Esophagus (tissue), 2 donors: ENCODE results near the gene DNAJC15. TPM values are rescaled to one million over a fixed set of nuclear protein-coding genes. Genes with fewer than 3 reads are reported as not detected.

Source experiments
- H3K27ac ChIP-seq, 2 donors: one replicate each; pipeline ENCODE4 v1.5.1; 2013; ENCODE audit warnings: low read depth in 2 of 2, mild to moderate bottlenecking in 2 of 2, inconsistent platforms in 1 of 2, low read length in 1 of 2, moderate library complexity in 1 of 2
- H3K27me3 ChIP-seq, 2 donors: one replicate each; pipeline ENCODE4 v1.6.1; 2013; ENCODE audit warnings: low read length in 2 of 2, control low read depth in 1 of 2, mild to moderate bottlenecking in 1 of 2; ENCODE audit not compliant: insufficient read depth in 2 of 2, control insufficient read depth in 1 of 2
- H3K36me3 ChIP-seq, 2 donors: one replicate each; pipeline ENCODE4 v1.6.1; 2013; ENCODE audit warnings: low read length in 1 of 2; ENCODE audit not compliant: control insufficient read depth in 2 of 2, insufficient read depth in 2 of 2
- H3K4me1 ChIP-seq, 2 donors: one replicate each; pipeline ENCODE4 v1.6.1; 2013; ENCODE audit warnings: low read length in 1 of 2; ENCODE audit not compliant: control insufficient read depth in 2 of 2, insufficient read depth in 2 of 2
- H3K4me3 ChIP-seq, 2 donors: one replicate each; pipeline ENCODE4 v1.5.1; 2013; ENCODE audit warnings: low read length in 2 of 2, mild to moderate bottlenecking in 2 of 2, low read depth in 1 of 2, moderate library complexity in 1 of 2
- H3K9me3 ChIP-seq, 2 donors: one replicate each; pipeline ENCODE4 v1.6.1; 2013; ENCODE audit warnings: mild to moderate bottlenecking in 2 of 2, low read depth in 1 of 2, low read length in 1 of 2, moderate library complexity in 1 of 2; ENCODE audit not compliant: control insufficient read depth in 2 of 2, insufficient read depth in 1 of 2
- WGBS, 2 donors: extraction: QIAGEN DNeasy Blood & Tissue Kit; methylation state at CpG; one replicate each; pipeline ENCODE4 v1.1.7; 2013; 5-methylcytosine and 5-hydroxymethylcytosine counted together
- polyA plus RNA-seq, 2 donors: library from polyadenylated mRNA; stranded (reverse); fragments of 200-250 nt; gene quantifications; one replicate each; pipeline ENCODE4 v1.2.3, GENCODE V29; 2013
- donor health status: healthy with polysubstance abuse.
- donor health status: Bipolar disorder and iron deficiency.

DNAJC15 gene
- polyA plus RNA-seq, 2 donors = 8.6 to 13.6 TPM

DNA sequence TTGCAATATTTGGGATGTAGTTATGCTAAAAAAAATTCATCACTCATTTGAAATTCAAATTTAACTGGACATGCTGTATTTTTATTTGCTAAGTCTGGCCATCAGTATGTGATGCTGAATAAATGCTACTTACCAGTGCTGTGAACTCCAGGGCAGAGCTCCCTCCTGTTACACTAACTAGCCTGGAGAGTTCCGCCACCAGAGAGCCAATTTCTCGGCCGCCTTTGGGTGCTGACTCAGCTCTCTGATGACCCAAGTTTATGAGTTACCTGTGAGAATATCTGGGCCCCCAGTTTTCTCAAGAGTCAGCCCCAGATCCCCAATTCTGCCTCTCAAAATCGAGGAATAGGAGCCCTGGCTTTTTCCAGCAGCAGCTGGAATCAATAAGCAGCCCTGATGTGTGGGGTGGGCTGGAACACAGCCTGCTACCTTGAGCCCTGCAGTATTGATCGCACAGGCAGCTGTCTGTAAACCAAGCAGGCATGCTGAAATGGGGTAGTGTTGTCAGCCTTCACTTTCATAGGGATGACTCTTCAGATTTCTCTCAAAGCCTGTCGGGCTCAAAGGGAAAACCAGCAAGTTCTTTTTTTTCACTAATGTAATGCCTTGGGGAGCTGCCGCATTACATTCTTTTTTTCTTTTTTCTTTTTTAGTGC, 113.7 kb downstream of the DNAJC15 start:
- H3K27ac ChIP-seq = no peak overlapping the region
- WGBS, 2 donors = 59 to 68% methylated on average over 7 of the region's 7 CpGs

GRCh38 chr13:43139211-43139610, 115.8 kb downstream of the DNAJC15 start:
- no peaks in the 10 kb centered on the region for H3K36me3 ChIP-seq
- H3K27me3 ChIP-seq = no peaks in the 10 kb centered on the region
- H3K4me3 ChIP-seq = no peak overlapping the region
- no peak overlapping the region for H3K27ac ChIP-seq
- 30 to 44% methylated on average over 2 of the region's 2 CpGs for WGBS, 2 donors
- no peaks in the 10 kb centered on the region for H3K9me3 ChIP-seq
- no peaks in the 10 kb centered on the region for H3K4me1 ChIP-seq

More for the DNA sequence above, 113.7 kb downstream of the DNAJC15 start:
- Histone ChIP-seq H3K4me1 (no peaks in the 10 kb centered on the region), H3K27me3 (no peaks in the 10 kb centered on the region), H3K9me3 (no peaks in the 10 kb centered on the region), H3K36me3 (no peaks in the 10 kb centered on the region), H3K4me3 (no peak overlapping the region)

GRCh38 chr13:43139921-43140320, 116.5 kb downstream of the DNAJC15 start:
- no peak overlapping the region for H3K4me3 ChIP-seq
- H3K27ac ChIP-seq = no peak overlapping the region
- no peaks in the 10 kb centered on the region for H3K9me3 ChIP-seq
- H3K4me1 ChIP-seq = no peaks in the 10 kb centered on the region
- no peaks in the 10 kb centered on the region for H3K36me3 ChIP-seq
- no peaks in the 10 kb centered on the region for H3K27me3 ChIP-seq
- 81 to 83% methylated on average over 2 of the region's 2 CpGs for WGBS, 2 donors

GRCh38 chr13:43140985-43141384, 117.6 kb downstream of the DNAJC15 start:
- Histone ChIP-seq H3K27me3 (no peaks in the 10 kb centered on the region), H3K36me3 (no peaks in the 10 kb centered on the region), H3K27ac (no peak overlapping the region), H3K4me1 (no peaks in the 10 kb centered on the region), H3K9me3 (no peaks in the 10 kb centered on the region), H3K4me3 (no peak overlapping the region)
- 44 to 56% methylated on average over 1 of the region's 1 CpG for WGBS, 2 donors

DNA sequence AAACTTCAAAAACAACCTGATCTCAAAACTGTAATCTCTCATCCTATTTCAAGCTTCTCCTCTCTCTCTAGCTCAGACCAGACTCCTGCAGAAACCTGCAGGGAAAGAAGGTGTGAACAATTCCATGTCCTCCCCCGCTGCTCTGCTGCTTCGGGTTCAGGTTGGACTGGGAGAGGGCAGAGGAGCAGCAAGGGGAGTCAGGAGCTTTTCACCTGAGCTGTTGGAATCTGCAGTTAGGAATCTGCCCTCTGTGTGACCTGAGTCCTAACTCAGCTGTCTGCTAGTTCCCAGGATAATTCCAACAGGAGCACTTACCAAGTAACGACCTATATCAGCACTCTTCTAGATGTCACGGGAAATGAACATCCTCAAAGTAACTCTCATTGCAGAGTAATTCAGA, 118.3 kb downstream of the DNAJC15 start:
- Histone ChIP-seq H3K4me3 (no peak overlapping the region), H3K9me3 (no peaks in the 10 kb centered on the region), H3K4me1 (no peaks in the 10 kb centered on the region), H3K27ac (no peak overlapping the region), H3K27me3 (no peaks in the 10 kb centered on the region), H3K36me3 (no peaks in the 10 kb centered on the region)
- 83 to 88% methylated on average over 4 of the region's 4 CpGs for WGBS, 2 donors

DNA sequence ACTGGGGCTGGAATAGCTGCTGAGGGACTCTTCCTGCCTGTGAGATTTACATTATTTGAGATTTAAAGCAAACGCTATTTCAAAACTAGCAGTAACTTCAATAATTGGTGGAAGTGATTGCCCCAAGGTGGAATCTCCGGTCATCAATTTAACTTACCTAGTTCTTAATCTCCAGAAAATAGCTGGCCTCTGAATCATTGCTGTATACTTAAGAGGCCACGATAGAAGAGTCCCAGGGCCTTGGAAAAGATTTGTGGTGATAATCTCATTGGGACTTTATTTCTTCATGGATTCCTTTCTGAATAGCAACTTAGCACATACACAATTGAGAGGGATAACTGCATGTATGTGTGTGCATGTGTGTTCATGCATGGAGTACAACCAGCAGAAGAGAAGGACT, 120.2 kb downstream of the DNAJC15 start:
- H3K27ac ChIP-seq = no peak overlapping the region
- H3K9me3 ChIP-seq = no peaks in the 10 kb centered on the region
- no peaks in the 10 kb centered on the region for H3K36me3 ChIP-seq
- H3K27me3 ChIP-seq = no peaks in the 10 kb centered on the region
- no peaks in the 10 kb centered on the region for H3K4me1 ChIP-seq
- WGBS, 2 donors = 50% methylated on average over 3 of the region's 3 CpGs
- no peak overlapping the region for H3K4me3 ChIP-seq

GRCh38 chr13:43145534-43146196, 122.3 kb downstream of the DNAJC15 start:
- Histone ChIP-seq H3K9me3 (no peaks in the 10 kb centered on the region), H3K27ac (no peak overlapping the region), H3K27me3 (no peaks in the 10 kb centered on the region), H3K36me3 (no peaks in the 10 kb centered on the region), H3K4me1 (no peaks in the 10 kb centered on the region), H3K4me3 (no peak overlapping the region)
- 63 to 73% methylated on average over 8 of the region's 8 CpGs for WGBS, 2 donors

DNA sequence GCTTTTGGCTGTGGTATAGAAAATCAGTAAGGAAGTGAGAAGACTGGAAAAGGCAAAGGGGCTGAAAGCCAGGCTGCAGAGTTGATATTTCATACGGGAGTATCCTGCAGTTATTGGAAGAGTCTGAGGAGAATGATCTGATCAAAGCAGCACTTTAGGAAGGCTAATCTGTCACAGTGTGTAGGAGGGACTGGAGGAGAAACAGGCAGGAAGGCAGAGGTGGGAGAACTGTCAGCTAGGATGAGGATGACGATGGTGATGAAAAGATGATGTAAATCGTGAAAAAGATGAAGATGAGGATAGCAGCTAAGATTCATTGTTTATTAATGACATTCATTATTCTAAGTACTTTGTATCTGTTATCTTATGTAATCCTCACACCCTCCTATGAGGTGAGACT, 123.0 kb downstream of the DNAJC15 start:
- H3K4me1 ChIP-seq = no peaks in the 10 kb centered on the region
- H3K36me3 ChIP-seq = no peaks in the 10 kb centered on the region
- 67 to 74% methylated on average over 3 of the region's 3 CpGs for WGBS, 2 donors
- no peak overlapping the region for H3K4me3 ChIP-seq
- H3K27ac ChIP-seq = no peak overlapping the region
- H3K9me3 ChIP-seq = no peaks in the 10 kb centered on the region
- no peaks in the 10 kb centered on the region for H3K27me3 ChIP-seq

DNA sequence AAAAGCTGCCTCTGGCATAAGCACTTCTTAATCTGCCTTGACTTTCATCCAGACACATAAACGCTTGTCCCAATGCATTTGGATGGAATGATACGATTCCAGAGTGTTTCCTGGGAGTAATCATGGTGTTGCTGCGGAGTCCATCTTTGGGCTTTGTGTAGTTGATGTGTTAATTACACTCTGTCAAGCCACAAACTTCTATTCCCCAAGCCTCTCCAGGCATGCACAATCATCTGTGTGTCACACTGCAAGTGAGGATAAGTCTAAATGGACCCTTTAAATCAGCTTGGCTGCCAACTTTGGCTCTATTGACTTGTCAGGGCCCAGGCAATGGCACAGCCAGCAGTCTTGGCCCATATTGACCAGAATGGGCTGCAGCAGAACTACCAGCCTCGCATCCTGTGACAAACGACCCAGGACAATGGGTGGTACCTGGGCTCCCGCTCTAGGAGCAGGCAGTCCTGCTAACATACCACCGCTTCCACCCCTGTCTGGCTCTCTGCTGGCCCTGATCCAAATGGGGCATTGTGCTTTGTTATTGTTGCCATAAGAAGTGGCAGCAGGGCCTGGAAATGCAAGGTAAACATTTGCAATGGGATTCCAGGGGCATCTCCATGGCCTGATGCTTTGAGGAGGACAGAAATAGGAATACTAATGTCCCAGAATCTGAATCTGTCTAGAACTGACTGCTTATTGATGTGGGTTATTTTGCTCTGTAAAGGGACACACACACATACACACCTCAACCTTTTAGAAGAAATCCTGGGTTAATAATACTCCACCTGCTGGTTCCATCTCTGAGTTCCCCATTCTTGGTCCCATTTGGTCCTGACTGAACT, 127.2 kb downstream of the DNAJC15 start:
- no peak overlapping the region for H3K27ac ChIP-seq
- no peak overlapping the region for H3K4me3 ChIP-seq
- H3K9me3 ChIP-seq = no peaks in the 10 kb centered on the region
- 77 to 81% methylated on average over 7 of the region's 7 CpGs for WGBS, 2 donors
- no peaks in the 10 kb centered on the region for H3K27me3 ChIP-seq
- no peaks in the 10 kb centered on the region for H3K36me3 ChIP-seq
- H3K4me1 ChIP-seq = no peaks in the 10 kb centered on the region
